Esophagus squamous epithelium (tissue), 5 donors: Measurements from ENCODE around the gene ACD. TPM values are rescaled to one million over a fixed set of nuclear protein-coding genes. Genes with fewer than 3 reads are reported as not detected.
A peak's percentile ranks its signal among the peaks of the same experiment; 100 is the strongest.

ENCODE experiments used
- DNase-seq: peaks from one replicate; lab custom pipeline; 2025; lab: John Stamatoyannopoulos, UW
- H3K27ac ChIP-seq, 4 donors: fragments of 200-600 bp; sonication (generic); one replicate each; pipeline ENCODE4 v1.5.1; 2016 to 2019; ENCODE audit warnings: mild to moderate bottlenecking in 1 of 4
- H3K27me3 ChIP-seq, 4 donors: fragments of 200-600 bp; sonication (generic); 1 replicate in 3 of 4; 2 replicates in 1 of 4; pipeline versions ENCODE4 v1.5.1 to v1.6.0; 2017 to 2021; ENCODE audit warnings: antibody characterized with exemption in 1 of 4
- H3K36me3 ChIP-seq, 3 donors: fragments of 200-600 bp; sonication (generic); one replicate each; pipeline ENCODE4 v1.5.1; 2016 to 2019
- H3K4me1 ChIP-seq, 3 donors: fragments of 200-600 bp; sonication (generic); one replicate each; pipeline ENCODE4 v1.5.1; 2017 to 2019
- H3K4me3 ChIP-seq, 4 donors: fragments of 200-600 bp; sonication (generic); 1 replicate in 3 of 4; 2 replicates in 1 of 4; pipeline ENCODE4 v1.5.1; 2016 to 2019; ENCODE audit warnings: mild to moderate bottlenecking in 2 of 4, moderate library complexity in 1 of 4
- H3K9me3 ChIP-seq, 3 donors: fragments of 200-600 bp; sonication (generic); one replicate each; pipeline ENCODE4 v1.5.1; 2016 to 2019
- CTCF ChIP-seq, 6 experiments: fragments of 450-650 bp in 4 of 6; fragments of 200-600 bp in 2 of 6; sonication (generic) in 2 of 6; IDR thresholded peaks; one replicate each; pipeline ENCODE4 v1.5.1; 2016 to 2019; ENCODE audit warnings: antibody characterized with exemption in 6 of 6, mild to moderate bottlenecking in 4 of 6, moderate library complexity in 4 of 6
- POLR2A ChIP-seq, 4 donors: fragments of 450-650 bp; IDR thresholded peaks; one replicate each; pipeline ENCODE4 v1.6.1; 2017; ENCODE audit warnings: antibody characterized with exemption in 4 of 4, mild to moderate bottlenecking in 4 of 4, moderate library complexity in 3 of 4
- WGBS, 2 donors: methylation state at CpG; one replicate each; pipeline ENCODE4 v1.1.5; 2018; 5-methylcytosine and 5-hydroxymethylcytosine counted together
- intact Hi-C: fragments of 100-400 bp; cut with DNase I; formaldehyde crosslinking; loops from one replicate; pipeline ENCODE4 v1.15.0; 2022
- total RNA-seq, 4 donors: library from RNA; depleted of rRNA; stranded (reverse); fragments of >200 nt; gene quantifications; one replicate each; pipeline ENCODE4 v1.1.0, GENCODE V29; 2016
- donor health status: DM: yes; HTN: yes; CAD: no.

ACD gene
- total RNA-seq, 4 donors from 2014 or later, result 5.7 to 18.7 (median 8.8) TPM

DNA sequence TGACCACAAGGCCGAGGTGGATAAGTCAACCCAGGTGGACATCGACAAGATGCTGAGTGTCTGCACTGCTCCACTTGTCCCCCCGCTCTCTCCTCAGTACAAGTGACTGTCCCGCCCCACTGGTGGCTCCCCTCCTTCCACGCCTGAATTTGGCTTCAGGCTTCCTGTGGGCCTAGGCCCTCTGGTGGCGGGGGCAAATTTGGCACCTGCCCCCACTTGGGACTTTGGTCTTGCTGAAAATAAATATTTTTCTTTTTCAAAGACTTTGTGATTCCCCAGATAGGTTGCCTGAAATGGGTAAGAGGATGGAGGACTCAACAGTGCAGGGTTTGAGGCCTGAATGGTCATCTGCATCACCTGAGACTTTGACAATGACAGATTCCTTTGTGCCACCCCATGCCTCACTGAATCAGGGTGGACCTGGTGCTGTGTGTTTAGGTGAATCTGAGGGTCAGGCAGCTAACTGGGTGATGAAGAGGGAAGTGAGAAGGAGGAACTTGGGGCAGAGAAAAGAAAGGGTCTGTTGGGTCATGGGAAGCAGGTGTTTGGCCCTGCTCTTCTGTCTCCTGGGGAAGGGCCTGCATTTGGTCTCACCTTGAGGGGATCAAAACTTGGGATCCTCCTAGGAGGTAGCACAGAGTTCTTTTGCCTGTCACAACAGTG is 8.6 kb upstream of the ACD start:
- Histone ChIP-seq H3K4me1 (peaks cover 24 to 58% (median 30%) of the 10 kb centered on the region in 3 donors), H3K27me3 (no peaks in the 10 kb centered on the region), H3K9me3 (no peaks in the 10 kb centered on the region), H3K27ac (peak overlapping the region in 3 of 4 donors; percentile 86 to 94 (median 87)), H3K4me3 (no peak overlapping the region), H3K36me3 (peaks cover 0 to 4% (median 0%) of the 10 kb centered on the region in 3 donors)
- intact Hi-C loops, result loop anchor here (10.0 kb wide), 1 partner anchor 104 kb away; the partner anchor contains the start of gene CTCF
- TF ChIP-seq CTCF (IDR thresholded peaks at IDR 0.05) (peak in 1 of 6 experiments; percentile 4), POLR2A (IDR thresholded peaks at IDR 0.05) (no peak)
- no peak for DNase-seq
- WGBS, 2 donors, result 81 to 87% methylated on average over 4 of the region's 6 CpGs

DNA sequence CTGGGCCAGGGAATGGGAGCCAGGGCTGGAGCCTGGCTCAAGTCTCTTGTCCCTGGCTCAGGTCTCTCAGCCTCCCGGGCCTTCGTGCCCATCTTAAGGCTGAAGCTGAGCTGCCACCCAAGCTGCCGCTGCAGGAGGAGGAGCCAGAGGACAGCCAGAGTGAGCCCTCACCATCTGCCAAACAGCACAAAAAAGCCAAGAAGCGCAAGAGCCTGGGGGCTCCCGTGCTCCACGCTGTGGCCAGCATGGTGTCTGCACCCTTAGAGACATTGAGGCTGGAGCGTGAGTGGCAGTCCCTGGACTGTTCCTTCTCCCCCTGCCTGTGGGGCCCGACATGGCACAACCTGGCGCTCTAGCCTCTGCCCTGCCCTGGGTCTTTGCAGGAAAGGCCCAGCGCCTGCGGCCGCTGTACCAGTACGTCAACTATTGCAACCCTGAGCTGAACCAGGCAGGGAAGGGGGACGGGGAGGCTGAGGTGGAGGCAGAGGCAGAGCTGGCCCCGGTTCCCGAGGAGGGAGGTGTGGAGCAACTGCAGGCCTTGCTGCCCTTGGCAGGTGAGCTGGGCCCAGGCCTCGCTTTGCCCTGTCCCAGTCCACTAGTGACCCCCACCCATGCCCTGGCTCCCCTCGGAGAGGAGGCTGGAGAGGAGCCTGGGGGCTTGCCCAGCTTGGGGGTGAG is 7.9 kb upstream of the ACD start:
- 6 to 63% methylated on average over 3 to 7 of the region's 18 CpGs for WGBS, 2 donors
- Histone ChIP-seq H3K9me3 (no peaks in the 10 kb centered on the region), H3K4me3 (peak overlapping the region in 3 of 4 donors; percentile 72 to 81 (median 73)), H3K27ac (peak overlapping the region; percentile 66 to 94 (median 86)), H3K27me3 (no peaks in the 10 kb centered on the region), H3K36me3 (peaks cover 0 to 10% (median 0%) of the 10 kb centered on the region in 3 donors), H3K4me1 (peaks cover 18 to 51% (median 23%) of the 10 kb centered on the region in 3 donors)
- peak; percentile 54 for DNase-seq
- TF ChIP-seq POLR2A (IDR thresholded peaks at IDR 0.05), result no peak
- peak; percentile 70 to 93 (median 90) for TF ChIP-seq CTCF (IDR thresholded peaks at IDR 0.05)
- intact Hi-C loops, result loop anchor here (10.0 kb wide), 1 partner anchor 103 kb away; the partner anchor contains the start of gene CTCF

DNA sequence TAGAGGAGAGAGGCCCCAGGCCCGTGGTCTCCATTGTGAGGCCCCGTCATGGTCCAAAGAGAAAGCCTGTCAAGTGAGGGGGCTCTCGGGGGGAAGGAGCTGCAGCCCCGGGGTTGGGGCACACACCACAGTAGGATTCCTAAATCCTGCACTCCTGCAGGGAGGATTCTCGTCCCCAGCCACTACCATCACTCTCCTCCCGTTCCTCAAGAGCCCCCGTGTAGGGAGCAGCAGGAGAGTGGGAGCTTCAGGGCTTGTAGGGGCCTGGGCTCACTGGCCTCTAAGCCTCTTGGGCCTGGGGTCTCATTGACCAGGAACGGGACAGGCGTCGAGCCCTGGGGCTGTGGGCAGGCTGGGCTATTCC is 7.4 kb upstream of the ACD start:
- no peak for TF ChIP-seq POLR2A (IDR thresholded peaks at IDR 0.05)
- TF ChIP-seq CTCF (IDR thresholded peaks at IDR 0.05), result no peak
- Histone ChIP-seq H3K27me3 (no peaks in the 10 kb centered on the region), H3K36me3 (peaks cover 0 to 16% (median 0%) of the 10 kb centered on the region in 3 donors), H3K4me3 (peak overlapping the region in 3 of 4 donors; percentile 72 to 81 (median 73)), H3K27ac (peak overlapping the region; percentile 66 to 94 (median 86)), H3K4me1 (peaks cover 16 to 46% (median 21%) of the 10 kb centered on the region in 3 donors), H3K9me3 (no peaks in the 10 kb centered on the region)
- 20 to 43% methylated on average over 4 of the region's 10 CpGs for WGBS, 2 donors
- intact Hi-C loops, result loop anchor here (10.0 kb wide), 1 partner anchor 103 kb away; the partner anchor contains the start of gene CTCF
- DNase-seq, result no peak

GRCh38 chr16:67666559-67667452 is 6.7 kb upstream of the ACD start, which contains the start of the genes C16orf86 and ENKD1:
C16orf86 (plus strand) TSS chr16:67666814; CDS start chr16:67666971, 157 bp downstream.
ENKD1 (minus strand) TSS chr16:67666750; CDS start chr16:67666442, 308 bp downstream.
- TF ChIP-seq POLR2A (IDR thresholded peaks at IDR 0.05) (peak in 1 of 4 donors; percentile 31), CTCF (IDR thresholded peaks at IDR 0.05) (no peak)
- Histone ChIP-seq H3K27ac (peak within 1 kb of the TSS; percentile 66 to 94 (median 86)), H3K4me3 (peak within 1 kb of the TSS; percentile 58 to 81 (median 72)), H3K36me3 (peaks cover 0 to 19% (median 0%) of the 10 kb centered on the region in 3 donors), H3K27me3 (no peaks in the 10 kb centered on the region), H3K4me1 (peaks cover 16 to 40% (median 21%) of the 10 kb centered on the region in 3 donors), H3K9me3 (no peaks in the 10 kb centered on the region)
- 0% methylated on average over 17 of the region's 78 CpGs; no CpG with 5 or more reads in 1 of the 2 donors for WGBS, 2 donors
- intact Hi-C loops, result loop anchor here (10.0 kb wide), 1 partner anchor 102 kb away; the partner anchor contains the start of gene CTCF
- no peak for DNase-seq
